ENCODE results near the gene C12orf56. TPM values are rescaled to one million over a fixed set of nuclear protein-coding genes. Genes with fewer than 3 reads are reported as not detected.

Gene C12orf56
- total RNA-seq, 1 experiment from 2014 or later: not detected

DNA sequence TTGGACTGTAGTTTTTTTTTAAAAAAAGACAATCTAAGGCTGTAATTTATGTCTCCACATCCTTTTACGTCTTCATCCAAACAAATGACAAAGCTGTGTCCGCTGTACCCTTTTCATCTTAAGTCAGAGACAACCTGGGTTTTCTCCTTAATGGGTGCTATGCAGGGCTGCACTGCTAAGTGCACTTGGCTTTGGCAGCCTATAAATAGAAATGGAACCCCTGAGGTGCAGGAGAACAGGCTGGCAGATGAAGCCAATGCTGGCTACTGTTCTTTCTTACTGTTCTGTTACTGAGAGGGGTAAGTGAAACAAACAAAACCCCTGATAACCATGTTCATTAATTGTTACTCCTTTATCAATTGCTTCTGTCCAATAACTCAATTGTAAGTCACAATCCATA lies 121.4 kb downstream of the C12orf56 start:
- POLR2A ChIA-PET (ENCODE audit: unreplicated experiment): no interaction called here
- CTCF ChIA-PET: no interaction called here
- Histone ChIP-seq H3K27me3 (ENCODE audit: insufficient read depth, low read depth) (no peaks in the 10 kb centered on the region), H3K79me2 (ENCODE audit: low read depth) (no peaks in the 10 kb centered on the region), H3K9me3 (ENCODE audit: insufficient read depth, low read depth) (no peaks in the 10 kb centered on the region), H3K36me3 (ENCODE audit: low read depth) (no peaks in the 10 kb centered on the region), H4K20me1 (ENCODE audit: insufficient read depth) (no peaks in the 10 kb centered on the region), H2AFZ (no peak overlapping the region), H3K4me2 (no peak overlapping the region), H3F3A (ENCODE audit: insufficient read depth, low read depth) (no peaks in the 10 kb centered on the region), H3K9me2 (ENCODE audit: insufficient read depth) (no peaks in the 10 kb centered on the region), H3K4me1 (replicated peaks; ENCODE audit: insufficient read depth) (no peaks in the 10 kb centered on the region), H3K27ac (no peak overlapping the region), H3K4me3 (no peak overlapping the region)
- TF ChIP-seq, protein P1, sequence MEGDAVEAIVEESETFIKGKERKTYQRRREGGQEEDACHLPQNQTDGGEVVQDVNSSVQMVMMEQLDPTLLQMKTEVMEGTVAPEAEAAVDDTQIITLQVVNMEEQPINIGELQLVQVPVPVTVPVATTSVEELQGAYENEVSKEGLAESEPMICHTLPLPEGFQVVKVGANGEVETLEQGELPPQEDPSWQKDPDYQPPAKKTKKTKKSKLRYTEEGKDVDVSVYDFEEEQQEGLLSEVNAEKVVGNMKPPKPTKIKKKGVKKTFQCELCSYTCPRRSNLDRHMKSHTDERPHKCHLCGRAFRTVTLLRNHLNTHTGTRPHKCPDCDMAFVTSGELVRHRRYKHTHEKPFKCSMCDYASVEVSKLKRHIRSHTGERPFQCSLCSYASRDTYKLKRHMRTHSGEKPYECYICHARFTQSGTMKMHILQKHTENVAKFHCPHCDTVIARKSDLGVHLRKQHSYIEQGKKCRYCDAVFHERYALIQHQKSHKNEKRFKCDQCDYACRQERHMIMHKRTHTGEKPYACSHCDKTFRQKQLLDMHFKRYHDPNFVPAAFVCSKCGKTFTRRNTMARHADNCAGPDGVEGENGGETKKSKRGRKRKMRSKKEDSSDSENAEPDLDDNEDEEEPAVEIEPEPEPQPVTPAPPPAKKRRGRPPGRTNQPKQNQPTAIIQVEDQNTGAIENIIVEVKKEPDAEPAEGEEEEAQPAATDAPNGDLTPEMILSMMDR (conservative IDR thresholded peaks at IDR 0.05): no peak
- intact Hi-C loops (cut with micrococcal nuclease; ENCODE audit: unreplicated experiment): no loop called here
- DNase-seq: no peak
- no TSS peak for BruUV-seq (replicated peaks)

DNA sequence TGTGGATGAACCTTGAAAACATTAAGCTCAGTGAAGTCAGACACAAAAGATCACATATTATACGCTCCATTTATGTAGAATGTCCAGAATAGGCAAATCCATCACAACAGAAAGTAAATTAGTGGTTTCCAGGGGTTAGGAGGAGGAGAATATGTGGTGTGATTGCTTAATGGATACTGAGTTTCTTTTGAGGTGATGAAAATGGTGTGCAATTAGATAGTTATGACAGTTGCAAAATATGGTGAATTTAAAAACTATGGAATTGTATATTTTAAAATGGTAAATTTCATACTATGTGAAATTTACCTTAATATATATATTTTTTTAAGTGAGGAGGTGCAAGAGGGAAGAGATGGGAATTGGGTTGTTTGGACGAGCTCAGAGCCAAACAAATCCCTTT lies 122.1 kb downstream of the C12orf56 start:
- H3K27ac ChIP-seq: no peak overlapping the region
- ChIA-PET CTCF (no interaction called here), POLR2A (ENCODE audit: unreplicated experiment) (no interaction called here)
- H3K27me3 ChIP-seq (ENCODE audit: insufficient read depth, low read depth): no peaks in the 10 kb centered on the region
- H3K79me2 ChIP-seq (ENCODE audit: low read depth): no peaks in the 10 kb centered on the region
- no peak overlapping the region for H2AFZ ChIP-seq
- H3K9me3 ChIP-seq (ENCODE audit: insufficient read depth, low read depth): no peaks in the 10 kb centered on the region
- no peaks in the 10 kb centered on the region for H3F3A ChIP-seq (ENCODE audit: insufficient read depth, low read depth)
- H4K20me1 ChIP-seq (ENCODE audit: insufficient read depth): no peaks in the 10 kb centered on the region
- DNase-seq: no peak
- no peaks in the 10 kb centered on the region for H3K4me1 ChIP-seq (replicated peaks; ENCODE audit: insufficient read depth)
- no peaks in the 10 kb centered on the region for H3K9me2 ChIP-seq (ENCODE audit: insufficient read depth)
- no peaks in the 10 kb centered on the region for H3K36me3 ChIP-seq (ENCODE audit: low read depth)
- no peak overlapping the region for H3K4me3 ChIP-seq
- no TSS peak for BruUV-seq (replicated peaks)
- TF ChIP-seq, protein P1 (conservative IDR thresholded peaks at IDR 0.05): no peak
- TF ChIP-seq EZH2 (IDR thresholded peaks at IDR 0.05; ENCODE audit: low read depth): no peak
- no peak overlapping the region for H3K4me2 ChIP-seq
- intact Hi-C loops (cut with micrococcal nuclease; ENCODE audit: unreplicated experiment): no loop called here

DNA sequence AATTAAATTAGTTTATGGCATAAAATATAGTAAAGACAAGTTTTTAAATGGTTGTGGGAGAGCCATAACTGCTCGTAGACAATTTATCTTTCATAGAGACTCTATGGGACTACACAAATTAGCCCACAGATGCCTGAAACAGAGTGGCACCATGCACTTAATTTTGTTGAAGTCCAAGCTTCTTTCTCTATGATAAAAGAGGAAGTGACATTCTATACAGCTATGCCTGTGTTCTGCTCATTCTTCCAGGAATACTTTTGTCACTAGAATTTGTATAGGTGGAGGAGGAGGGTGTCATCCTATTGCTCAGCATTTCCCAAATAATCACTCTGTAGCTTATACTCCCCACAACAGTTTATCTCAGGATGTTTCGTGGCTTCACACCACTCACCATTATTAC lies 124.7 kb downstream of the C12orf56 start:
- BruUV-seq (replicated peaks): no TSS peak
- Histone ChIP-seq H3K4me2 (no peak overlapping the region), H3K4me1 (replicated peaks; ENCODE audit: insufficient read depth) (no peaks in the 10 kb centered on the region), H3K9me2 (ENCODE audit: insufficient read depth) (no peaks in the 10 kb centered on the region), H3K4me3 (no peak overlapping the region), H4K20me1 (ENCODE audit: insufficient read depth) (no peaks in the 10 kb centered on the region), H3K27ac (no peak overlapping the region), H3K79me2 (ENCODE audit: low read depth) (no peaks in the 10 kb centered on the region), H3F3A (ENCODE audit: insufficient read depth, low read depth) (no peaks in the 10 kb centered on the region), H3K36me3 (ENCODE audit: low read depth) (no peaks in the 10 kb centered on the region), H3K9me3 (ENCODE audit: insufficient read depth, low read depth) (no peaks in the 10 kb centered on the region), H2AFZ (no peak overlapping the region), H3K27me3 (ENCODE audit: insufficient read depth, low read depth) (no peaks in the 10 kb centered on the region)
- DNase-seq: no peak
- intact Hi-C loops (cut with micrococcal nuclease; ENCODE audit: unreplicated experiment): no loop called here
- ChIA-PET CTCF (no interaction called here), POLR2A (ENCODE audit: unreplicated experiment) (no interaction called here)
- TF ChIP-seq, protein P1 (conservative IDR thresholded peaks at IDR 0.05): no peak
- TF ChIP-seq EZH2 (IDR thresholded peaks at IDR 0.05; ENCODE audit: low read depth): no peak
